Activated CD4-positive, alpha-beta memory T cell treated with anti-CD3 and anti-CD28 coated beads, Interleukin-2, amount 10 ng/mL, durations not matched to agents 7 days and 5 days (primary cell): ENCODE measurements around the gene SEC31A. TPM values are rescaled to one million over a fixed set of nuclear protein-coding genes. Genes with fewer than 3 reads are reported as not detected.

ENCODE experiments used
- CTCF ChIA-PET: fragments of 350-600 bp; sonication (Branson Sonifier 250); formaldehyde crosslinking; loops from one replicate; lab custom pipeline; 2021; ENCODE audit warnings: antibody characterized with exemption, inconsistent platforms; lab: Charles Lee
- POLR2A ChIA-PET: fragments of 350-600 bp; sonication (Branson Sonifier 250); formaldehyde crosslinking; loops from one replicate; lab custom pipeline; 2021; ENCODE audit warnings: antibody characterized with exemption; lab: Charles Lee
- DNase-seq: peaks from one replicate; pipeline ENCODE4 v3.0.0-alpha.2; 2020
- H3K27ac Mint-ChIP-seq: one replicate; pipeline ENCODE4 v1.8.0; 2021; ENCODE audit warnings: mild to moderate bottlenecking, mixed read lengths
- H3K27me3 Mint-ChIP-seq: one replicate; pipeline ENCODE4 v1.8.0; 2021; ENCODE audit warnings: mixed read lengths
- H3K36me3 Mint-ChIP-seq: one replicate; pipeline ENCODE4 v1.8.0; 2021; ENCODE audit warnings: low read depth, mixed read lengths
- H3K4me1 Mint-ChIP-seq: one replicate; pipeline ENCODE4 v1.8.0; 2021; ENCODE audit warnings: mixed read lengths
- H3K4me3 Mint-ChIP-seq: one replicate; pipeline ENCODE4 v1.8.0; 2021; ENCODE audit warnings: mild to moderate bottlenecking, mixed read lengths
- H3K9me3 Mint-ChIP-seq: one replicate; pipeline ENCODE4 v1.8.0; 2021; ENCODE audit warnings: mixed read lengths
- total RNA-seq, 2 experiments: library from RNA; stranded (reverse); gene quantifications; one replicate each; pipeline ENCODE4 v1.2.3, GENCODE V29; 2021

SEC31A gene
- total RNA-seq, 2 experiments from 2014 or later = 102 to 108 TPM

- H3K4me3 Mint-ChIP-seq = no peak overlapping the region
- H3K27me3 Mint-ChIP-seq = peaks cover 18% of the 10 kb centered on the region
- POLR2A ChIA-PET = no interaction called here
- H3K27ac Mint-ChIP-seq = no peak overlapping the region
- CTCF ChIA-PET = no interaction called here
- H3K4me1 Mint-ChIP-seq = no peaks in the 10 kb centered on the region
- no peaks in the 10 kb centered on the region for H3K9me3 Mint-ChIP-seq
- H3K36me3 Mint-ChIP-seq = no peaks in the 10 kb centered on the region
- no peak for DNase-seq
Measured at GRCh38 chr4:82780752-82781231, 110.2 kb downstream of the SEC31A start.

- Mint-ChIP-seq H3K4me1 (no peaks in the 10 kb centered on the region), H3K27ac (no peak overlapping the region), H3K36me3 (no peaks in the 10 kb centered on the region), H3K9me3 (no peaks in the 10 kb centered on the region), H3K27me3 (peaks cover 14% of the 10 kb centered on the region), H3K4me3 (no peak overlapping the region)
- CTCF ChIA-PET = no interaction called here
- no peak for DNase-seq
- POLR2A ChIA-PET = no interaction called here
Measured at GRCh38 chr4:82780170-82780751, 110.7 kb downstream of the SEC31A start.

DNA sequence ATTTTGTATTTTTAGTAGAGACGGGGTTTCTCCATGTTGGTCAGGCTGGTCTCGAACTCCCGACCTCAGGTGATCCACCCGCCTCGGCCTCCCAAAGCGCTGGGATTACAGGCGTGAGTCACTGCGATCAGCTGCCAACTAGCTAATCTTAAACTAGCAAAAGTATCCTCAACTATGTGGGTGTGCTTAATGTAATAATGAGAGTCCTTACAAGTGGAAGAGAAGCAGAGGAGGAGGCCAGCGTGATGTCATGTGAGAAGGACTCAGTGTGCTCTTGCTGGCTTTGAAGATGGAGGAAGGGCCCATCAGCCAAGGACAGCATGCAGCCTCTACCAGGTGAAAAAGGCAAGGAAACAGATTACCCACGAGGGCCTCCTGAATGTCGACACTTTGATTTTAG, 111.9 kb downstream of the SEC31A start:
- POLR2A ChIA-PET = no interaction called here
- H3K4me1 Mint-ChIP-seq = no peaks in the 10 kb centered on the region
- no peak for DNase-seq
- CTCF ChIA-PET = interaction anchor here (1.1 kb wide), 1 partner anchor 40 kb away, joined by 3 read pairs; no protein-coding TSS in a partner anchor
- H3K9me3 Mint-ChIP-seq = no peaks in the 10 kb centered on the region
- no peak overlapping the region for H3K4me3 Mint-ChIP-seq
- H3K27me3 Mint-ChIP-seq = peaks cover 9% of the 10 kb centered on the region
- H3K36me3 Mint-ChIP-seq = no peaks in the 10 kb centered on the region
- no peak overlapping the region for H3K27ac Mint-ChIP-seq

GRCh38 chr4:82777857-82778525, 113.0 kb downstream of the SEC31A start:
- H3K36me3 Mint-ChIP-seq = no peaks in the 10 kb centered on the region
- no peaks in the 10 kb centered on the region for H3K4me1 Mint-ChIP-seq
- no peak overlapping the region for H3K27ac Mint-ChIP-seq
- H3K4me3 Mint-ChIP-seq = no peak overlapping the region
- POLR2A ChIA-PET = no interaction called here
- CTCF ChIA-PET = interaction anchor here (1.1 kb wide), 1 partner anchor 39 kb away, joined by 3 read pairs; no protein-coding TSS in a partner anchor
- peaks cover 9% of the 10 kb centered on the region for H3K27me3 Mint-ChIP-seq
- H3K9me3 Mint-ChIP-seq = no peaks in the 10 kb centered on the region
- DNase-seq = no peak

DNA sequence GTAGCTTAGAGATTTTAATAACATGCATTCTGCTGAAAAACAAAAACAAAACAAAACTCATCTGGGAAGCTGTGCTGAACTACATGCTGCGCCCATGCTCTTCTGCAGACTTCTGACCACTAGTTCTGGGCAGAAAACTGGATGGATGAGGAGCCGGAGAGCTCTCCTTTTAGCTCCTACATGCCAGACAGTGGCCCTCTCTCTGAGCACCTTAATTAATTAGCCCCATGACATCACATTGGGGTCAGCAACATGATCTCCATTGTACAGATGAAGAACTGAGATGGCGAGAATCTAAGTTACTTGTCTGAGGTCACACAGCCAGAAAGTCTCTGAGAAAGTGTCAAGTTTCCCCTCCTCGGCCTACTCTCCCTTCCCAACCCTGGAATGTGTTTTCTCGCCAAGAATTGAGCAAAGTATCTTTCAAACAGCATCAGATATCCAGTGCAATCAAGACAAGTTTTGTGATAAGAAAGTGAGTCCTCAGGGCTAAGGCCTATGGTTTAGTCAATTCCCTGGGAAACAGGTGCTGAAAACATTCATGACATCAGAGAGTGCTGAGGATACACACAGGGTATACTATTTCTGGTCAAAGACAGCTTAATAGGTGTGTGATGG, 113.9 kb downstream of the SEC31A start:
- Mint-ChIP-seq H3K27me3 (peaks cover 15% of the 10 kb centered on the region), H3K4me1 (no peaks in the 10 kb centered on the region), H3K4me3 (no peak overlapping the region), H3K9me3 (no peaks in the 10 kb centered on the region), H3K27ac (no peak overlapping the region), H3K36me3 (no peaks in the 10 kb centered on the region)
- no peak for DNase-seq
- ChIA-PET CTCF (no interaction called here), POLR2A (no interaction called here)

DNA sequence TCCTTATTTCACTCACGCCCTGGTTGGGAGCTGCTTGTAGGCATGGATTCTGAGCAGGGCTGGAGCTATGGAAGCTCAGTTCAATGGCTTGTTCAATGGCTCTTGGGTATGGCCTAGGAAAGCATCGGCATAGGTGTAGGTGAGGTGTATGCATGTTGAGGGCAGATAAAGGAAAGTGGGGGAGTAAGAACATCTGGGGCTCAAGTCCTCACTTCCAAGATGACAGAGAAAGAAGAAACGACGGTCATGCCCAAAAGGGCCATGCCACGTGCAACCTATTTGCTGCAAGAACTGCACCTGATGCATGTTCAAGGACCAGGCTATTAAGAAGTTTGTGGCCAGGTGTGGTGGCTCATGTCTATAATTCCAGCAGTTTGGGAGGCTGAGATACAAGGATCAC, 115.7 kb downstream of the SEC31A start:
- H3K36me3 Mint-ChIP-seq = no peaks in the 10 kb centered on the region
- H3K4me1 Mint-ChIP-seq = no peaks in the 10 kb centered on the region
- H3K4me3 Mint-ChIP-seq = no peak overlapping the region
- no peaks in the 10 kb centered on the region for H3K9me3 Mint-ChIP-seq
- CTCF ChIA-PET = no interaction called here
- POLR2A ChIA-PET = no interaction called here
- peaks cover 21% of the 10 kb centered on the region for H3K27me3 Mint-ChIP-seq
- no peak for DNase-seq
- no peak overlapping the region for H3K27ac Mint-ChIP-seq

- Mint-ChIP-seq H3K27ac (no peak overlapping the region), H3K9me3 (no peaks in the 10 kb centered on the region), H3K27me3 (peaks cover 24% of the 10 kb centered on the region), H3K36me3 (no peaks in the 10 kb centered on the region), H3K4me1 (no peaks in the 10 kb centered on the region), H3K4me3 (no peak overlapping the region)
- POLR2A ChIA-PET = no interaction called here
- CTCF ChIA-PET = no interaction called here
- no peak for DNase-seq
Measured at GRCh38 chr4:82774711-82775171, 116.2 kb downstream of the SEC31A start.

GRCh38 chr4:82773057-82773456, 117.9 kb downstream of the SEC31A start:
- H3K9me3 Mint-ChIP-seq = no peaks in the 10 kb centered on the region
- no peak for DNase-seq
- H3K27ac Mint-ChIP-seq = no peak overlapping the region
- ChIA-PET POLR2A (no interaction called here), CTCF (no interaction called here)
- peaks cover 30% of the 10 kb centered on the region for H3K27me3 Mint-ChIP-seq
- H3K4me3 Mint-ChIP-seq = no peak overlapping the region
- H3K36me3 Mint-ChIP-seq = no peaks in the 10 kb centered on the region
- no peaks in the 10 kb centered on the region for H3K4me1 Mint-ChIP-seq

GRCh38 chr4:82770607-82771006, 120.3 kb downstream of the SEC31A start:
- Mint-ChIP-seq H3K36me3 (peaks cover 3% of the 10 kb centered on the region), H3K27ac (no peak overlapping the region), H3K4me3 (no peak overlapping the region), H3K4me1 (no peaks in the 10 kb centered on the region), H3K9me3 (peaks cover 8% of the 10 kb centered on the region), H3K27me3 (peaks cover 30% of the 10 kb centered on the region)
- ChIA-PET CTCF (no interaction called here), POLR2A (no interaction called here)
- DNase-seq = no peak

Other genes with a start within 250 kb of the SEC31A start
- gene SCD5, start 92.4 kb downstream of the SEC31A start, total RNA-seq = under 1 TPM; 0.20 to 0.45 TPM
- gene THAP9, start 9.6 kb upstream of the SEC31A start, total RNA-seq = 1 to 10 TPM; 2.0 to 2.4 TPM
- 10 to 100 TPM; 34.6 to 36.9 TPM for gene LIN54, start 119.7 kb upstream of the SEC31A start, total RNA-seq
- gene COPS4, start 144.0 kb upstream of the SEC31A start, total RNA-seq = 10 to 100 TPM; 30.9 to 32.8 TPM
- 100 to 1,000 TPM; 182 to 183 TPM for gene PLAC8, start 223.6 kb upstream of the SEC31A start, total RNA-seq